GM12892 (cell line): ENCODE measurements around the gene SCML1.

Experiments used
- POLR2A ChIP-seq: IDR thresholded peaks from 2 replicates; pipeline ENCODE4 v1.6.1; 2011; ENCODE audit warnings: low read depth, low read length, control low read depth
- TAF1 ChIP-seq: IDR thresholded peaks from 2 replicates; pipeline ENCODE4 v1.6.1; 2011; ENCODE audit warnings: low read depth, mild to moderate bottlenecking, control low read depth, low read length, borderline replicate concordance

DNA sequence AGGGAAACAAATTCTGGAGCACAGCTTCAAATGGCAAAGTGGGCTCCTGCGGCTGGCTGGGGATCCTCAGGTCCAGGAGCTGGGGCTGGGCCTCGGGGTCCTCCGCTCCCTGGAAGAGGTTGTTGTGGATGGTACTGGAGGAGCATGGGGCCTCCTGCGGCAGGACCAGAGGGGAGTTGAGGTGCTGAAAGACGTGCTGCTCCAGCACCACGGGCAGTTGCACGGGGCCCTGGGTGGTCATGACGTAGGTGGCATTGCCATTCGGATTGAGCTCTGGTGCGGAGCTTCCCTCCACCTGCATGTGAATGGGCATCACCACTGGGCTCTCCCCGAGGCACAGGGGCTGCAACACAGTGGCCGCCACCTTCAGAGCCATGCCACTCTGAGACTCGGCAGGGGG is 64.1 kb downstream of the SCML1 start:
- no peak for TF ChIP-seq TAF1
- TF ChIP-seq POLR2A = no peak
